GM10266 (cell line): ENCODE data around the gene OCA2.

Source experiments
- DNase-seq: peaks from one replicate; pipeline ENCODE4 v3.0.0; 2012; ENCODE audit errors: extremely low spot score
- CTCF ChIP-seq: IDR thresholded peaks from 2 replicates; pipeline ENCODE4 v1.5.1; 2012; ENCODE audit warnings: mild to moderate bottlenecking, low read depth; ENCODE audit not compliant: control insufficient read depth, insufficient read depth; ENCODE audit errors: missing control alignments

The OCA2 gene

GRCh38 chr15:27869697-27870281 is 229.3 kb downstream of the OCA2 start:
- TF ChIP-seq CTCF, result no peak
- DNase-seq, result no peak

- DNase-seq, result no peak
- no peak for TF ChIP-seq CTCF
These were observed 230.2 kb downstream of the OCA2 start for GRCh38 chr15:27868828-27869404.

GRCh38 chr15:27867861-27868260 is 231.3 kb downstream of the OCA2 start:
- no peak for TF ChIP-seq CTCF
- no peak for DNase-seq

- no peak for TF ChIP-seq CTCF
- DNase-seq, result no peak
These were observed 232.5 kb downstream of the OCA2 start for GRCh38 chr15:27866505-27867165.

GRCh38 chr15:27865926-27866325 is 233.2 kb downstream of the OCA2 start:
- no peak for DNase-seq
- no peak for TF ChIP-seq CTCF

- no peak for DNase-seq
- TF ChIP-seq CTCF, result no peak
These were observed 233.7 kb downstream of the OCA2 start for GRCh38 chr15:27865323-27865922.

- no peak for DNase-seq
- TF ChIP-seq CTCF, result no peak
These were observed 234.4 kb downstream of the OCA2 start for GRCh38 chr15:27864719-27865118.
